Keratinocyte (primary cell): ENCODE results near the gene CRACR2B. TPM values are rescaled to one million over a fixed set of nuclear protein-coding genes. Genes with fewer than 3 reads are reported as not detected.

Source experiments
- DNase-seq: peaks from one replicate; pipeline ENCODE4 v3.0.0-alpha.2; 2011; ENCODE audit warnings: low read depth, missing footprints, low spot score
- FAIRE-seq: peaks from 2 replicates; lab custom pipeline; 2011; peaks lifted over from hg19 to GRCh38; lab: Jason Lieb, UNC
- H2AFZ ChIP-seq: 2 replicates; pipeline ENCODE4 v1.6.0; 2012; ENCODE audit warnings: low read length, control low read depth, inconsistent platforms; ENCODE audit not compliant: control insufficient read depth
- H3K27ac ChIP-seq: 2 replicates; pipeline ENCODE4 v1.5.1; 2011; ENCODE audit warnings: low read length; ENCODE audit not compliant: control insufficient read depth, insufficient read depth
- H3K27me3 ChIP-seq: 3 replicates; pipeline ENCODE4 v1.6.0; 2011; ENCODE audit warnings: low read length; ENCODE audit not compliant: control insufficient read depth, insufficient read depth; ENCODE audit errors: extremely low read depth
- H3K36me3 ChIP-seq, 2 experiments: 2 replicates in 1 of 2; 3 replicates in 1 of 2; pipeline ENCODE4 v1.5.1; 2011; ENCODE audit warnings: low read length in 2 of 2, mild to moderate bottlenecking in 1 of 2; ENCODE audit not compliant: control insufficient read depth in 2 of 2, insufficient read depth in 2 of 2; ENCODE audit errors: extremely low read depth in 1 of 2
- H3K4me1 ChIP-seq: 3 replicates; pipeline ENCODE4 v1.5.1; 2011; ENCODE audit warnings: low read length; ENCODE audit not compliant: control insufficient read depth, insufficient read depth; ENCODE audit errors: extremely low read depth
- H3K4me2 ChIP-seq: 3 replicates; pipeline ENCODE4 v1.6.0; 2011; ENCODE audit warnings: low read depth, low read length; ENCODE audit not compliant: control insufficient read depth, insufficient read depth; ENCODE audit errors: extremely low read depth
- H3K4me3 ChIP-seq, 3 experiments: fragments of 200-600 bp in 1 of 3; sonication (generic) in 1 of 3; 2 replicates in 2 of 3; 3 replicates in 1 of 3; pipeline ENCODE4 v1.5.1; 2011 to 2016; ENCODE audit warnings: low read length in 3 of 3, mild to moderate bottlenecking in 3 of 3, control low read depth in 2 of 3, inconsistent platforms in 1 of 3, low read depth in 1 of 3, mixed read lengths in 1 of 3, mixed run types in 1 of 3, moderate library complexity in 1 of 3; ENCODE audit not compliant: control insufficient read depth in 2 of 3, insufficient read depth in 2 of 3; ENCODE audit errors: extremely low read depth in 1 of 3
- H3K79me2 ChIP-seq: 2 replicates; pipeline ENCODE4 v1.6.0; 2012; ENCODE audit warnings: low read length; ENCODE audit not compliant: control insufficient read depth, insufficient read depth
- H3K9ac ChIP-seq: 3 replicates; pipeline ENCODE4 v1.6.0; 2011; ENCODE audit warnings: low read length; ENCODE audit not compliant: control insufficient read depth, insufficient read depth; ENCODE audit errors: extremely low read depth
- H3K9me1 ChIP-seq: 3 replicates; pipeline ENCODE4 v1.6.0; 2011; ENCODE audit warnings: low read length; ENCODE audit not compliant: control insufficient read depth, insufficient read depth; ENCODE audit errors: extremely low read depth
- H3K9me3 ChIP-seq: 2 replicates; pipeline ENCODE4 v1.5.1; 2012; ENCODE audit warnings: low read depth, low read length; ENCODE audit not compliant: control insufficient read depth
- H4K20me1 ChIP-seq: 3 replicates; pipeline ENCODE4 v1.6.0; 2011; ENCODE audit warnings: low read length; ENCODE audit not compliant: control insufficient read depth, insufficient read depth; ENCODE audit errors: extremely low read depth
- EZH2 ChIP-seq: IDR thresholded peaks from one replicate; pipeline ENCODE4 v1.6.1; 2012; ENCODE audit warnings: inconsistent platforms, mild to moderate bottlenecking, low read length, moderate library complexity
- dilution Hi-C: fragments of 300-500 bp; cut with MboI; formaldehyde crosslinking; loops from one replicate; pipeline ENCODE4 v1.7.0; 2020; ENCODE audit warnings: low sequenced_read_pairs; ENCODE audit not compliant: extremely low pct_ligation_motif_present
- polyA plus RNA-seq, 5 experiments: library from polyadenylated mRNA; depleted of rRNA in 3 of 5; stranded (reverse) in 3 of 5; stranded (forward) in 1 of 5; unstranded in 1 of 5; fragments of >200 nt; gene quantifications; 1 replicate in 1 of 5; 2 replicates in 3 of 5; 3 replicates in 1 of 5; pipeline versions ENCODE4 v1.2.1 to v1.2.3, GENCODE V29; 2011 to 2012; ENCODE audit warnings: missing spikeins in 2 of 5, low read depth in 1 of 5, low replicate concordance in 1 of 5
- TF ChIP-seq, protein P1 (sequence below), 3 experiments: IDR thresholded peaks in 1 of 3; conservative IDR thresholded peaks in 1 of 3; optimal IDR thresholded peaks in 1 of 3; 2 replicates in 2 of 3; 3 replicates in 1 of 3; pipeline versions ENCODE3 to v1.5.1; 2011; ENCODE audit warnings: low read length in 3 of 3, mild to moderate bottlenecking in 3 of 3, moderate library complexity in 2 of 3, control low read depth in 1 of 3, inconsistent platforms in 1 of 3; ENCODE audit not compliant: insufficient read depth in 2 of 3; ENCODE audit errors: extremely low read depth in 1 of 3

Gene CRACR2B
- polyA plus RNA-seq, 1 donor (not counting 4 experiments of a cell fraction or from before 2014, with no cell fraction given): 0.17 TPM

DNA sequence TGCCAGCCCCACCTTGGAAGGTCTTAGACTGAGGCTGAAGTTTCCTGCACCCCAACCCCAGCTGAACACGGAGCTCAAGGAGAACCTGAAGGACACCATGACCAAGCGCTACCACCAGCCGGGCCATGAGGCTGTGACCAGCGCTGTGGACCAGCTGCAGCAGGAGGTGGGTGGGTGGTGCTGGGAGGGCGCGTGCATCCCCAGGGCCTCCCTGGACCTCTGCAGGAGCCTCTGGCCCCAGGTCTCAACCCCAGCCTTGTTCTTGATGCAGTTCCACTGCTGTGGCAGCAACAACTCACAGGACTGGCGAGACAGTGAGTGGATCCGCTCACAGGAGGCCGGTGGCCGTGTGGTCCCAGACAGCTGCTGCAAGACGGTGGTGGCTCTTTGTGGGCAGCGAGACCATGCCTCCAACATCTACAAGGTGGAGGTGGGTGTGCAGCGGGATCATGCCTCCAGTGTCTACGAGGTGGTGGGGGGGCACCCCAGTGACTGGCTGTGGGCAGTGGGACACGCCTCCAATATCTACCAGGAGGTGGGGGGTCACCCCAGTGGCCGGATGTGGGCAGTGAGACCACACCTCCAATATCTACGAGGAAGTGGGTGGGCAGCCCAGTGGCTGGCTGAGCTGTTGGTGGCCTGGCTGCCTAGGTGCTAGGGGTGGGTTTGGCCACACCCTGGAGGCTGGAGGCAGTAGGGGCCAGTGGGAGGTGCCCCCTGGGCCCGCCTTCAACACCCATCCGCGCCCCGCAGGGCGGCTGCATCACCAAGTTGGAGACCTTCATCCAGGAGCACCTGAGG lies 9.7 kb downstream of the CRACR2B start:
- Histone ChIP-seq H3K4me3 (no peak overlapping the region), H3K36me3 (peaks cover 28 to 30% of the 10 kb centered on the region in 2 experiments), H3K4me1 (peaks cover 37% of the 10 kb centered on the region), H3K9me1 (peaks cover 3% of the 10 kb centered on the region), H4K20me1 (peaks cover 21% of the 10 kb centered on the region), H3K9ac (no peak overlapping the region), H3K27me3 (no peaks in the 10 kb centered on the region), H3K9me3 (no peaks in the 10 kb centered on the region), H3K79me2 (peaks cover 73% of the 10 kb centered on the region), H3K4me2 (no peak overlapping the region), H3K27ac (no peak overlapping the region), H2AFZ (no peak overlapping the region)
- FAIRE-seq (no peak), DNase-seq (no peak)
- TF ChIP-seq, protein P1, sequence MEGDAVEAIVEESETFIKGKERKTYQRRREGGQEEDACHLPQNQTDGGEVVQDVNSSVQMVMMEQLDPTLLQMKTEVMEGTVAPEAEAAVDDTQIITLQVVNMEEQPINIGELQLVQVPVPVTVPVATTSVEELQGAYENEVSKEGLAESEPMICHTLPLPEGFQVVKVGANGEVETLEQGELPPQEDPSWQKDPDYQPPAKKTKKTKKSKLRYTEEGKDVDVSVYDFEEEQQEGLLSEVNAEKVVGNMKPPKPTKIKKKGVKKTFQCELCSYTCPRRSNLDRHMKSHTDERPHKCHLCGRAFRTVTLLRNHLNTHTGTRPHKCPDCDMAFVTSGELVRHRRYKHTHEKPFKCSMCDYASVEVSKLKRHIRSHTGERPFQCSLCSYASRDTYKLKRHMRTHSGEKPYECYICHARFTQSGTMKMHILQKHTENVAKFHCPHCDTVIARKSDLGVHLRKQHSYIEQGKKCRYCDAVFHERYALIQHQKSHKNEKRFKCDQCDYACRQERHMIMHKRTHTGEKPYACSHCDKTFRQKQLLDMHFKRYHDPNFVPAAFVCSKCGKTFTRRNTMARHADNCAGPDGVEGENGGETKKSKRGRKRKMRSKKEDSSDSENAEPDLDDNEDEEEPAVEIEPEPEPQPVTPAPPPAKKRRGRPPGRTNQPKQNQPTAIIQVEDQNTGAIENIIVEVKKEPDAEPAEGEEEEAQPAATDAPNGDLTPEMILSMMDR (optimal IDR thresholded peaks at IDR 0.05 in 1 of 3, IDR thresholded peaks at IDR 0.05 in 1 of 3, conservative IDR thresholded peaks at IDR 0.05 in 1 of 3; ENCODE audit: extremely low read depth in 1 of 3, insufficient read depth in 2 of 3, low read length in 3 of 3): no peak
- TF ChIP-seq EZH2: no peak
- dilution Hi-C loops: no loop called here

GRCh38 chr11:837990-838307 lies 10.2 kb downstream of the CRACR2B start:
- H3K9me1 ChIP-seq: peaks cover 3% of the 10 kb centered on the region
- TF ChIP-seq, protein P1 (optimal IDR thresholded peaks at IDR 0.05 in 1 of 3, IDR thresholded peaks at IDR 0.05 in 1 of 3, conservative IDR thresholded peaks at IDR 0.05 in 1 of 3; ENCODE audit: extremely low read depth in 1 of 3, insufficient read depth in 2 of 3, low read length in 3 of 3): no peak
- no peak for TF ChIP-seq EZH2
- H3K27ac ChIP-seq: no peak overlapping the region
- H3K79me2 ChIP-seq: peaks cover 73% of the 10 kb centered on the region
- no peak overlapping the region for H2AFZ ChIP-seq
- FAIRE-seq (no peak), DNase-seq (no peak)
- H3K4me3 ChIP-seq: no peak overlapping the region
- dilution Hi-C loops: no loop called here
- H4K20me1 ChIP-seq: peaks cover 21% of the 10 kb centered on the region
- H3K4me2 ChIP-seq: no peak overlapping the region
- peaks cover 28 to 30% of the 10 kb centered on the region in 2 experiments for H3K36me3 ChIP-seq
- no peaks in the 10 kb centered on the region for H3K9me3 ChIP-seq
- H3K4me1 ChIP-seq: peaks cover 35% of the 10 kb centered on the region
- no peak overlapping the region for H3K9ac ChIP-seq
- H3K27me3 ChIP-seq: no peaks in the 10 kb centered on the region
